Activated B cell treated with CpG ODN at 0.5 μM for 24 hours (primary cell): ENCODE data around the gene ST3GAL5. TPM values are rescaled to one million over a fixed set of nuclear protein-coding genes. Genes with fewer than 3 reads are reported as not detected.
A peak's percentile ranks its signal among the peaks of the same experiment; 100 is the strongest.

ENCODE experiments used
- ATAC-seq: fragments of 200-7000 bp; cut with Tn5 transposase; one replicate; pipeline ENCODE4 v1.10.0; 2021; ENCODE audit warnings: low read depth, mild to moderate bottlenecking, moderate library complexity
- CTCF ChIA-PET: fragments of 350-600 bp; sonication (Branson Sonifier 250); formaldehyde crosslinking; loops from one replicate; lab custom pipeline; 2021; ENCODE audit warnings: antibody characterized with exemption; lab: Charles Lee
- POLR2A ChIA-PET: fragments of 350-600 bp; sonication (Branson Sonifier 250); formaldehyde crosslinking; loops from one replicate; lab custom pipeline; 2021; ENCODE audit warnings: antibody characterized with exemption; lab: Charles Lee
- DNase-seq: peaks from one replicate; pipeline ENCODE4 v3.0.0; 2022
- H3K27ac Mint-ChIP-seq: one replicate; pipeline ENCODE4 v1.8.0; 2020; ENCODE audit warnings: mixed read lengths
- H3K27me3 Mint-ChIP-seq: one replicate; pipeline ENCODE4 v1.8.0; 2021; ENCODE audit warnings: mixed read lengths
- H3K36me3 Mint-ChIP-seq: one replicate; pipeline ENCODE4 v1.8.0; 2021; ENCODE audit warnings: low read depth, mixed read lengths
- H3K4me1 Mint-ChIP-seq: one replicate; pipeline ENCODE4 v1.8.0; 2021; ENCODE audit warnings: mixed read lengths
- H3K4me3 Mint-ChIP-seq: one replicate; pipeline ENCODE4 v1.8.0; 2020; ENCODE audit warnings: mild to moderate bottlenecking, mixed read lengths
- H3K9me3 Mint-ChIP-seq: one replicate; pipeline ENCODE4 v1.8.0; 2020; ENCODE audit warnings: mixed read lengths
- intact Hi-C: fragments of 100-400 bp; cut with micrococcal nuclease; formaldehyde crosslinking; loops from one replicate; pipeline ENCODE4 v1.15.1; 2024
- total RNA-seq: library from RNA; stranded (reverse); gene quantifications from 2 replicates; pipeline ENCODE4 v1.2.3, GENCODE V29; 2022
- TF ChIP-seq, protein P1 (sequence below): fragments of 200-600 bp; IDR thresholded peaks from one replicate; pipeline ENCODE4 v1.8.0; 2022; ENCODE audit warnings: antibody characterized with exemption, mild to moderate bottlenecking

Gene ST3GAL5
- total RNA-seq, 1 donor from 2014 or later: 70.7 TPM

DNA sequence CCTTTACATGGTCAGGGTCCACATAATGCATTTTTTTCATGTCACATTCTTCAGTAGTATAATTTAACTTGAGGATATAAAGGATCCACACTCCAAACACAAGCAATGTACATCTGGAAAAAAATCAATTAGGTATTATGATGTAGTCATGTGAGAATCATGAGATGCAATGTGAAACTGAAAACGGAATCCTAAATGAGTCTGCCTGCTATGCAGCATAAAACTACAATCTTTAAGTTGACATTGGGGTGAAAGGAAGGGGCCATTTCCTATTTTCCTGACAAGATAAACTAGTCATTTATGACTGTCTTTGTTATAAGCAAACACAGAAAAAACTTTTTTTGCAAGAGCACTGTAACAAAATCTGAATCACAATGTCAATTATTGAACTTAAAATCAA lies 27.6 kb downstream of the ST3GAL5 start:
- peaks cover 1% of the 10 kb centered on the region for H3K9me3 Mint-ChIP-seq
- ATAC-seq (peak; percentile 59), DNase-seq (no peak)
- TF ChIP-seq, protein P1, sequence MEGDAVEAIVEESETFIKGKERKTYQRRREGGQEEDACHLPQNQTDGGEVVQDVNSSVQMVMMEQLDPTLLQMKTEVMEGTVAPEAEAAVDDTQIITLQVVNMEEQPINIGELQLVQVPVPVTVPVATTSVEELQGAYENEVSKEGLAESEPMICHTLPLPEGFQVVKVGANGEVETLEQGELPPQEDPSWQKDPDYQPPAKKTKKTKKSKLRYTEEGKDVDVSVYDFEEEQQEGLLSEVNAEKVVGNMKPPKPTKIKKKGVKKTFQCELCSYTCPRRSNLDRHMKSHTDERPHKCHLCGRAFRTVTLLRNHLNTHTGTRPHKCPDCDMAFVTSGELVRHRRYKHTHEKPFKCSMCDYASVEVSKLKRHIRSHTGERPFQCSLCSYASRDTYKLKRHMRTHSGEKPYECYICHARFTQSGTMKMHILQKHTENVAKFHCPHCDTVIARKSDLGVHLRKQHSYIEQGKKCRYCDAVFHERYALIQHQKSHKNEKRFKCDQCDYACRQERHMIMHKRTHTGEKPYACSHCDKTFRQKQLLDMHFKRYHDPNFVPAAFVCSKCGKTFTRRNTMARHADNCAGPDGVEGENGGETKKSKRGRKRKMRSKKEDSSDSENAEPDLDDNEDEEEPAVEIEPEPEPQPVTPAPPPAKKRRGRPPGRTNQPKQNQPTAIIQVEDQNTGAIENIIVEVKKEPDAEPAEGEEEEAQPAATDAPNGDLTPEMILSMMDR: no peak
- ChIA-PET POLR2A (interaction anchor here (0.7 to 1.6 kb wide), 4 partner anchors 8 to 133 kb away, joined by 3 to 7 read pairs (median 3); no protein-coding TSS in a partner anchor), CTCF (interaction anchor here (0.7 to 1.7 kb wide), 4 partner anchors 28 to 237 kb away, joined by 3 to 5 read pairs (median 4); no protein-coding TSS in a partner anchor)
- peaks cover 70% of the 10 kb centered on the region for H3K36me3 Mint-ChIP-seq
- H3K4me1 Mint-ChIP-seq: peaks cover 66% of the 10 kb centered on the region
- no peaks in the 10 kb centered on the region for H3K27me3 Mint-ChIP-seq
- intact Hi-C loops: loop anchor here (1.0 kb wide), 1 partner anchor 8 kb away; no protein-coding TSS in a partner anchor
- H3K4me3 Mint-ChIP-seq: peak overlapping the region; percentile 30
- H3K27ac Mint-ChIP-seq: peak overlapping the region; percentile 80

DNA sequence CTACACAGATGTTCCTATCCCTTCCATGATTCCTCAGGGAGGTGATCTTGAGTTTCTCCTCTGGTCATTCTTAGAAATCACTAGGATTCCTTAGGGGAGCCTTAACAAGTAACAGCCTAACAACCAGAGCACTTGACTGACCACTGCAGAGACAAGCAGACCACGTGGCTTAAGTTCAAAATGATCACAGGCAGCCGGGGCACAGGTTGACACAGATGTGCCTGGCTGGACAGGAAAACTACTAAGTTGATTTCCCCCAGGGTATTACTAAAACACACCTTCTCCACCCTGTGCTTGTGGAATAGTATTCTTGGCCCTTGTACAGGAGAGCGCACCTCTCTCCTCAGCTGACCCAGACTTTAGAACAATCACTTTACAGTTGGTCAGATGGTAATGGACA lies 29.9 kb downstream of the ST3GAL5 start:
- ChIA-PET CTCF (interaction anchor here (1.6 kb wide), 1 partner anchor 30 kb away, joined by 7 read pairs; the partner anchor contains the start of gene ST3GAL5), POLR2A (interaction anchor here (0.8 kb wide), 1 partner anchor 31 kb away, joined by 4 read pairs; no protein-coding TSS in a partner anchor)
- DNase-seq (no peak), ATAC-seq (no peak)
- Mint-ChIP-seq H3K27me3 (no peaks in the 10 kb centered on the region), H3K36me3 (peaks cover 85% of the 10 kb centered on the region), H3K9me3 (peaks cover 13% of the 10 kb centered on the region), H3K4me3 (no peak overlapping the region), H3K27ac (peak overlapping the region; percentile 80), H3K4me1 (peaks cover 73% of the 10 kb centered on the region)
- TF ChIP-seq, protein P1: no peak
- intact Hi-C loops: loop anchor here (10.0 kb wide), 1 partner anchor 336 kb away; the partner anchor contains the start of genes IMMT and MRPL35

DNA sequence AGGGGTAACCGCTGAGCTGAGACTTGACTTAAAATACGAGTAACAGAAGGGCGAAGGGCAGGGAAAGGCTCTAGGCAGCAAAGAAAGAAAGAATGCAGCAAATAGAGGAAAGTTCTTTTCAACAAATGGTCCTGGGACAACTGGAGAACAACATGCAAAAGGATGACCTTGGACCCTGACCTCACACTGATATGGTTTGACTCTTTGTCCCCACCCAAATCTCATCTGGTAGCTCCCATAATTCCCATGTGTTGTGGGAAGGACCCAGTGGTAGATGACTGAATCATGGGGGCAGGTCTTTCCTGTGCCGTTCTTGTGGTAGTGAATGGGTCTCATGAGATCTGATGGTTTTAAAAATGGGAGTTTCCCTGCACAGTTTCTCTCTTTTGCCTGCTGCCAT lies 33.9 kb downstream of the ST3GAL5 start:
- ChIA-PET CTCF (interaction anchor here (1.4 to 8.3 kb wide), 3 partner anchors 26 to 182 kb away, joined by 7 to 65 read pairs (median 55); partner anchors contain the start of gene ST3GAL5), POLR2A (interaction anchor here (1.0 to 5.5 kb wide), 6 partner anchors 9 to 251 kb away, joined by 4 to 77 read pairs (median 20); partner anchors contain the start of genes POLR1A, PTCD3 and ST3GAL5)
- Mint-ChIP-seq H3K27me3 (no peaks in the 10 kb centered on the region), H3K4me3 (peak overlapping the region; percentile 79), H3K36me3 (peaks cover 82% of the 10 kb centered on the region), H3K27ac (peak overlapping the region; percentile 99), H3K4me1 (peaks cover 76% of the 10 kb centered on the region), H3K9me3 (peaks cover 13% of the 10 kb centered on the region)
- DNase-seq: no peak
- intact Hi-C loops: loop anchor here (1.0 to 10.0 kb wide), 3 partner anchors 32 to 340 kb away; partner anchors contain the start of genes IMMT, MRPL35 and POLR1A
- TF ChIP-seq, protein P1: no peak
- ATAC-seq: no peak

DNA sequence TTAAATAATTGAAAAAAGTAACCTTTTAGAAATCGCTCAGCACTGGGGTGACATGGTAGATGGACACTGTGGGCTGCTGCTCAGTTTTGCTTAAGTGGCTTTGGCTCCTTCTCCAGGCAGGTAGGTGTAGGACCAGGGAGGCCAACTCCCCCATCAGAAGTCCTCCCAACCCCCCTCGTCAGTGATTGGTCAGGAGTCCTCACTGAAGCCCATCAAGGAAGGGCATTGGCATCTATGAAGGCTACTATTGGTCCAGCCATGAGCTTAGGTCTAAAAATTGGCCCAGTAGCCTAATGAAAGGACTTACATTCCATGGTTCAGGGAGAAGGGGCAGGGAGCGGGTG lies 34.7 kb downstream of the ST3GAL5 start:
- intact Hi-C loops: loop anchor here (1.0 to 10.0 kb wide), 3 partner anchors 33 to 341 kb away; partner anchors contain the start of genes IMMT, MRPL35 and POLR1A
- POLR2A ChIA-PET: interaction anchor here (1.0 to 5.5 kb wide), 14 partner anchors 8 to 587 kb away, joined by 3 to 77 read pairs (median 5); partner anchors contain the start of genes ATOH8, KDM3A, POLR1A and PTCD3

More for the DNA sequence above, 34.7 kb downstream of the ST3GAL5 start:
- H3K27me3 Mint-ChIP-seq: no peaks in the 10 kb centered on the region
- TF ChIP-seq, protein P1: no peak
- DNase-seq (peak; percentile 25), ATAC-seq (peak; percentile 46)
- peak overlapping the region; percentile 79 for H3K4me3 Mint-ChIP-seq
- peaks cover 13% of the 10 kb centered on the region for H3K9me3 Mint-ChIP-seq
- H3K4me1 Mint-ChIP-seq: peaks cover 76% of the 10 kb centered on the region
- CTCF ChIA-PET: interaction anchor here (1.1 to 8.3 kb wide), 6 partner anchors 9 to 225 kb away, joined by 4 to 65 read pairs (median 6); partner anchors contain the start of gene ST3GAL5
- peaks cover 78% of the 10 kb centered on the region for H3K36me3 Mint-ChIP-seq
- H3K27ac Mint-ChIP-seq: peak overlapping the region; percentile 99
